ENCODE data around the gene PTPRU.

Gene PTPRU

DNA sequence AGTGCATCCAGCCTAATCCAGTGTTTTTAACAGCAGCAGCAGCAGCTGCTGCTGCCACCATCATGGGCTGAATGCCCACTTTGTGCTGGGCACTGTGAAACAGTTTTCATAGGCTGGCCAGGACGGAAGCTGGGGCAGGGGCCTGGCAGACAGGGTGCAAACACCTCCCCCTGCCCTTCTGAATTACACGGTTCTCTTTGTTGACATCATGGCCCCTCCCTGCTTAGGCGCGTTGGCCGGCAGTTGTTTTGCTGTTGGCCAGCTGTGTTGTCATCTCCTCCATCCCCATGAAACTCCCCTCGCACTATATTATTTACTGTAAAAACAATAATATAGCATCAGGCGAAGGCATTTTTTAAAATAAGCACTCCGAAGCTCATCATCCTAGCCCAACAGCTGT is 33.1 kb downstream of the PTPRU start:
- DNase-seq = no peak

DNA sequence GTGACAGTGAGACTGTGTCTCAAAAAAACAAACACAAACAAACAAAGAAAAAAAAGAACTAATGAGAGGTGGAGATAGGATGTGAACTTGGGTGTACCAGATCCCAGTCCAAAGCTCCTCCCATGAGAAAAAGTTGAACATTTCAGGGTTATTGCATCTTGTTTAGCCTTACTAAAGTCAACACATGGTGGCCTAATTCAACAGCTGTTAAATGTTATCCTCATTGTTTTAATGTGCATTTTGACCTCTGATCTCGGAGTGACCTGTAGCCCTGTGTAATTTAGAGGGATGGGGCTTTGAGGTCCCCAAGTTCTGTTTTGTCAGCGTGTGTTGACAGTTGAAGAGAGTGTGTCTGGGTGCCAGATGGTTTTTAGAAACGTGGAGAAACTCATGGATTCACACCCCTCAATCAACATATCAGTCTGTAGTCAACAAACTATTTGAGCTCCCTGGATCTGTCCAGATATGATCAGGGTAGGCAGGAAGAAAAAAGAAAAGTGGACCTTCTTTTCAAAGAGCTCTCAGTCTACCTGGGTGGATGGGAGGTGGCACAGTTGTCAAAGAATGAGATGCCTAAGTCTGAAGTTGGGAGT is 34.7 kb downstream of the PTPRU start:
- no peak for DNase-seq

DNA sequence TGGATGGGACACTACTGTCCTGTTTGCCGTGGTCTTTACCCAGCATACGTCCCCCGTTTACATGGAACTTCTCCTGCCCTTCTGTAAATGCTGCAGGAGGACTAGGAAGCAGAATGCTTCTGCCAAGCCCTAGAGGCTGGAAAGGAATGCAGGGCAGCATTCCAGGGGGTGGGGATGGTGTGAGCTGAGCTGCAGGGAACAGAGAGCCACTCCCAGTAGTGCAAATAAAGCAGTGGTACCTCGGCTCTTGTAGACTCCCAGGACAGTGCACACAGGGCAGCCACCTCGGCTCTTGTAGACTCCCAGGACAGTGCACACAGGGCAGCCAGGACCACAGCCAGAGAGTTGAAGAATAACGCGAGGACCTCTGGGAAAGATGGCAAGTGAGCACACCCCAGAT is 35.4 kb downstream of the PTPRU start:
- DNase-seq = no peak

DNA sequence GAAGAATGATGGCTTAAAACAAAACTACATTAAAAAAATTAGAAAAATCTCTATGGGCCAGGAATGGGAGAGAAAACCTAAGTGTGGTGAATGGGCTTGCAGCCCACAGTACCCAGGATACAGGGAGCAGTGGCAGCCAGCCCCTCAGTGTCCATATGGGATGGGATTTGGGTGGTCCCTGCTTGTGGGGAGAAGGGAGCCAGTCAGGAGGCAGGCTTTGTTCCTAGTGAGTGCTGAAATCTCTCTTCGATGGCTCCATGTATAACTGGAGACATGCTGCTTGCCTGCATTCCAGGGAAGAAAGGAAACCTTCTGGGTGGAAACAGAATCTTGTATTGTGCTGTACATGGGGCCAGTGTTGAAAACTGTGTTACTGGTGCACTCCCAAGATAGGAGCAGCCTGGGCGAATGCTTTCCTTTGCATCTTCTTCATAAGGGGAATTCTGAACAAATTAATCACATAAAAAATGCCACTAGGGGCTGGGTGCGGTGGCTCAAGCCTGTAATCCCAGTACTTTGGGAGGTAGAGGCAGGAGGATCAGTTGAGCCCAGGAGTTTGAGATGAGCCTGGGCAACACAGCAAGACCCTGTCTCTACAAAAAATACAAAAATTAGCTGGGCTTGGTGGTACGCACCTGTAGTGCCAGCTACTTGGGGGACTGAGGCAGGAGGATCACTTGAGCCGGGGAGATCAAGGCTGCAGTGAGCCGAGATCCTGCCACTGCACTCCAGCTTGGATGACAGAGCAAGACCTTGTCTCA is 36.0 kb downstream of the PTPRU start:
- DNase-seq = no peak

DNA sequence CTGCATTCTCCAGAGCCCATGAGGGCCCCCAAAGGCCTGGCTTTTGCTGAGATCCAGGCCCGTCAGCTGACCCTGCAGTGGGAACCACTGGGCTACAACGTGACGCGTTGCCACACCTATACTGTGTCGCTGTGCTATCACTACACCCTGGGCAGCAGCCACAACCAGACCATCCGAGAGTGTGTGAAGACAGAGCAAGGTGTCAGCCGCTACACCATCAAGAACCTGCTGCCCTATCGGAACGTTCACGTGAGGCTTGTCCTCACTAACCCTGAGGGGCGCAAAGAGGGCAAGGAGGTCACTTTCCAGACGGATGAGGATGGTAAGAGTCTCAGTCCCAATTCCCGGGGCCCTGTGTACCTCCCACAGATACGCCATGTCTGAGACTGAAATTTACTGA is 39.1 kb downstream of the PTPRU start:
- DNase-seq = no peak

DNA sequence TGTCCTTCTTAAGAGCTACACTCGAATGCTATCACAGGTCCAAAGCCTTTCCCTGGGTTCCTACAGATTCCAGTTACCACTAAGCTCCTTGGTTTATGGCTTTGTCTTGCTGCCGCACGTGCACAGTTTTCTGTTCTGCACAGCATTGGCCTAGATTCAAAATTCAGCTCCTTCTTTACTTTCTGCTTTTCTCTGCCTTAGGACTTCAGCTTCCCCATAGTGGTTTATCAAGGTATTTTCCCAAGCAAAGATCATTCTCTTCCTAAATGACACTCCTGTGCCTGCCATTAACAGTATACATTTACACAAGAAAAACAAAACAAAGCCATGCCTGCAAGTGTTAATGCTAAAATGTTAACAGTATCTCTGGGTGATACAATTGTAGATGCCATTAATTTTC is 41.8 kb downstream of the PTPRU start:
- DNase-seq = no peak

DNA sequence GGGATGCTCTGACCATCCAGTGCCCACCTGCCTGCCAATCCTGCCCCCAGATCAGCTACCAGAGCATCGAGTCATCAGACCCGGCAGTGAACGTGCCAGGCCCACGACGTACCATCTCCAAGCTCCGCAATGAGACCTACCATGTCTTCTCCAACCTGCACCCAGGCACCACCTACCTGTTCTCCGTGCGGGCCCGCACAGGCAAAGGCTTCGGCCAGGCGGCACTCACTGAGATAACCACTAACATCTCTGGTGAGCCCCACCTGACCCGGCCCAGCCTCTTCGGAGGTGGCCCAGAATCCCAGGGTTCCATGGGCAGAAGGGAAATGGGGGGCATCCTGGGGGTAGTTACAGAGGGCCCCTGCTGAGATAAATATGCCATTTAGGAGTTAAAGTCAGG is 43.1 kb downstream of the PTPRU start:
- no peak for DNase-seq

DNA sequence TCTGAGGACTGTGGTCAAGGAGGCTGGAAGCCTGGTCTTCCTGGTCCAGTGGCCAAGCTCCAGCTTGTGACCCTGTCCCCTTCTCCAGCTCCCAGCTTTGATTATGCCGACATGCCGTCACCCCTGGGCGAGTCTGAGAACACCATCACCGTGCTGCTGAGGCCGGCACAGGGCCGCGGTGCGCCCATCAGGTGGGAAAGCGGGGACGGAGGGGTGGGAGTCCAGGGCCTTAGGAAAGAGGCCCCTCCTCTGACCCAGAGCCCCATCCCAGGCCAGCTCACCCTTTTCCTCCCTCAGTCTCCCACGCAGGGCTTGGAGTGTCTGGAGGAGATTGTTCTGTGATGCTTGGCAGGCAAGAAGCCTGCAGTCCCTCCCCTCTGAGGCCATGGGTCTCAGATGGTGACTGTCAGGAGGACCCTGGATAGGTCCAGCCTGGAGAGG is 43.6 kb downstream of the PTPRU start:
- no peak for DNase-seq

DNA sequence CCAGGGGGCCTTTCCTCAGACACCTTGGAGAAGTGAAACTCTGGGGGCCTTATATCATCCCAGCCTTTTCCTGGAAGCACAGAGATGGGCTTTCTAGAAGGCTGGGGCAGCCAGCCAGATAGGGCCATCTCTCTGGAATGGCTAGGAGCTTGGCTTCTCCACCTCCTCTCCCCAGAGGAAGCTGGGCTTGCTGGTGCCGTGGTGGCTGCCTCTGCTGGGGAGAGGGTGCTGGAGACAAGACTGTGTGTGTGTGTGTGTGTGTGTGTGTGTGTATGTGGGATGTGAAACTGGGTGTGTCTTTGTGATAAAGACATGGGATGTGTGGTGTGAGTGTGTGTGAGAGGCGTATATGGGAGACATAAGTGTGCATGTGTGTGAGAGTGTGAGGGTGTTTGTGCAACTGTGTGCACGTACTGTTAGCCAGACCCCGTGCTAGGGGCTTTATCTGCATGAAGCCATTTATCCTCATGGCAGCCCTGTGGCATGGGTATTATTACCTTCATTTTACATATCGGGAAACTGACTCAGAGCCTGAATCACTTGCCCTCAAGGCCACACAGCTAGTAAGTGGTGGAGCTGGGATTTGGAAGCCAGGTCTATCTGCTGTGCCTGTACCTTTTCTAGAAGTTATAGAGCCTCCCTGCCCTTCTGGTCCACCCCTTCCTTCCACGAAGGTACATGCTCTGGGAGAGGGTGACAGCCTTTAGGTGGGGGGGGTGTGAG is 44.2 kb downstream of the PTPRU start:
- DNase-seq = no peak

DNA sequence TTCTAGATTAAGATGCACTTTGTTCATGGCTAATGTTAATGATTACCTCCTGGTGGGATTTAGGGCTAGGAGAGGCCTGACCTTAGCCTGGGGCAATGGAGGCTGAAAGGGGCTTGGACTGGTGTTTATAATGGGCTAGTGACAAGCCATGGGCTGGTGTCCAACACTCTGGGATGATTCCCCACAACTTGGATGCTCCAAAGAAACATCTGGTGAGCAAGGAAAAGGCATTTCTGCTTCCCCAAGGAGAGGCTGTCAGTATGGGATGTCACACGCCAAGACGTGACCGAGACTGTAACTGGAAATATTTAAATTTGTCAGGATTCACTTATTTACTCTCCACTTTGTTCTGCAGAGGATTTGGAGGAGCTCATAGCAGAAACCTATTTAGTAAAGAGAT is 45.2 kb downstream of the PTPRU start:
- no peak for DNase-seq

DNA sequence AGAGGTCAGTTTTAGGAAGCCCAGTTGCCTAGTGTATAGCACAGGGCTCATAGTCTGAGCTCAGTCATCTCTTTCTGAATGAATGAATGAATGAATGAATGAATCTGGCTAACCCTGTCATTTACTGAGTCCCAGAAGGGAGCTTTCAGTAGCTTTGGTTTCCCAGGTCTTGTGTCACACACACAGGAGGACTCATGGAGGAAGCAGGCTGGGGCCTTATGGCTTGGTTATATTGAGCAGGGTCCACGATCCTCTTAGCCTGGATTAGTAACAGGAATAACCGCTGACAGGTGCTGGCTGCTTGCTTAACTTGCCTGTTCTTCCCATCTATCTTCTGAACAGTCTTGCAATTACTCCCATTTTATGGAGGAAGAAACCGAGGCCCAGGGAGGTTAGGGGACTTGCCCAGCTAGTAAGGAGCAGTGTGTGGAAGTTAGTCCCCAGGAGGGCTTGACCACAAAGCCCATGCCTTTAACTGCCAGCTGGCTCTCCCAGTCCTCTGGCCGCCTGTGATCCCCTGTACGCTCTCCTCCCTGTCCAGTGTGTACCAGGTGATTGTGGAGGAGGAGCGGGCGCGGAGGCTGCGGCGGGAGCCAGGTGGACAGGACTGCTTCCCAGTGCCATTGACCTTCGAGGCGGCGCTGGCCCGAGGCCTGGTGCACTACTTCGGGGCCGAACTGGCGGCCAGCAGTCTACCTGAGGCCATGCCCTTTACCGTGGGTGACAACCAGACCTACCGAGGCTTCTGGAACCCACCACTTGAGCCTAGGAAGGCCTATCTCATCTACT is 46.0 kb downstream of the PTPRU start:
- no peak for DNase-seq

DNA sequence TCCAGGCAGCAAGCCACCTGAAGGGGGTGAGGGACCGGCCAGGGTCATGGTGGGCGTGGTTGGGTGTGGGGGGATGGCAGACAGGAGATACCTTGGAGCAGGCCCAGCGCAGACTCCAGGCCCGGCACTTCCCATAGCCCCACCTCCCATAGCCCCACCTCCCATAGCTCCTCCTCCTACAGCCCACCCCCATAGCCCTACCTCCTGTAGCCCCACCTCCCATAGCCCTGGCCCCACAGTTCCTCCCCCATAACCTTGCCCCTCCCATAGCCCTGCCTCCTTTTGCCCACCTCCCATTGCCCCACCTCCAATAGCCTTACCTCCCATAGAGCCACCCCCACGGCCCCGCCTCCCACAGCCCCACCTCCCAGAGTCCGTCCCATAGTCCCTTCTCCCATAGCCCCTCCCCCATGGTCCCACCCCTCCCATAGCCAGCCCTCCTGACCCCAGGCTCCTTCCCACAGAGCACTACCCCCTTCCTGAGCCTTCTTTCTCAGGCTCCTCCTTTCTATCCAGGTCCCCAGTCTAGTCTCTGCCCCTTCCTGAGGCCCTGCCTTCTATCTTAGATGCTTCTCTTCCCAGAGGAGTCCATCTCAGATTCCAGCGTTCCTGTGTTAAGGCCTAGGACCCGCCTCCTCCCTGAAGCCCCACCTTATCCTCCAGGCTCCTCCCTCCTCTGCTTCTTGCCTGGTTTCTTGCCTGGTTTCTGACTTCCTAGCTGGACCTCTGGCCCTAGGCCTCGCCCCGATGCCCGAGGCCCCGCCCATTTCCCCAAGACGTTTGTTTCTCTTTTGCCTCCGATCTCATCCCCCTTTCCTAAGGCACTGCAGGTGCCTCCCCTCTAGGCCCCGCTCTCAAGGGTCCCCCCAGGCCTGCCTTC is 46.8 kb downstream of the PTPRU start:
- DNase-seq = peak; percentile 45 to 65

DNA sequence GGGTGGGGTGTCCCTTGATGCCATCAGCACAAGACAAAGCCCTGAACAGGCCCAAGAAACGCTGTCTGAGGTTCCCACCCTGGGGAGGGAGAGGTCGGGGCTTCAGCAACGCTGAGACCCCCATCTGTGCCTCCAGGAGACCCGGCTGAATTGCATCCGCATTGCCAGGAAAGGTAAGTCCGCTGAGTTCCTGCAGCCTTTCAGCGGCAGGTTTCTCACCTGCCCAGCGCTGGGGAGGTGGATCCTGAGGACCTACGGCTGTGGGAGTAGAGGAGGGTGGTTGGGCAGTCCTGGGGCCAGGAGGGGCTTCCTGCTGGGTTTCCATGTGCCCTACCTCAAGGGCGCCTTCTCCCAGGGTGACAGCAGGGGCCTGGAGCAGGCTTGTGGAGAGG is 47.5 kb downstream of the PTPRU start:
- no peak for DNase-seq

DNA sequence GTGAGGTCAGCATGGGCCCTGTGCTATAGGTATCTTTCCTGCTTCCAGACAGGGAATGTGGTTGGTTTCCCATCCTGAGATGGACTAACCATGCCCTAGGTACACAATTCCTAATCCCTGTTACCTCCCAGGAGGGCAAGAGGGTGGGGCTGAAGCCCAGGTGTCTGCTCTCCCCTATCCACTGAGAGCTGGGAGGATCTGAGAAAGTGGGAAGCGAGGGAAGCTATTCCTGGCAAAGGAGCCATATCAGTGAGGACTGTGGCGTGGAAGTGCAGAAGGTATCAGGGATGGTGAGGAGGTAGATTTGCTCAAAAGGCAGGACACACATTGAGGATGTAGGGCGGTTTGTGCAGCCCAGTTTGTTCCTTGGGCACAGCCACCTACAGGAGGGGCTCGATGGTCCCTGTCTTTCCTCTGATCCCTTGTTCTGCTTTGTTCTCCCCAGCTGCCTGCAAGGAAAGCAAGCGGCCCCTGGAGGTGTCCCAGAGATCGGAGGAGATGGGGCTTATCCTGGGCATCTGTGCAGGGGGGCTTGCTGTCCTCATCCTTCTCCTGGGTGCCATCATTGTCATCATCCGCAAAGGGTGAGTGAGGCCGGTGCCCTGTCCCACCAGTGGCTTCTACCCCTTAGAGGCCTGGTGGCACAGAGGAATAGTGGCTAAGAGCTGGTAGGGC is 48.1 kb downstream of the PTPRU start:
- no peak for DNase-seq

DNA sequence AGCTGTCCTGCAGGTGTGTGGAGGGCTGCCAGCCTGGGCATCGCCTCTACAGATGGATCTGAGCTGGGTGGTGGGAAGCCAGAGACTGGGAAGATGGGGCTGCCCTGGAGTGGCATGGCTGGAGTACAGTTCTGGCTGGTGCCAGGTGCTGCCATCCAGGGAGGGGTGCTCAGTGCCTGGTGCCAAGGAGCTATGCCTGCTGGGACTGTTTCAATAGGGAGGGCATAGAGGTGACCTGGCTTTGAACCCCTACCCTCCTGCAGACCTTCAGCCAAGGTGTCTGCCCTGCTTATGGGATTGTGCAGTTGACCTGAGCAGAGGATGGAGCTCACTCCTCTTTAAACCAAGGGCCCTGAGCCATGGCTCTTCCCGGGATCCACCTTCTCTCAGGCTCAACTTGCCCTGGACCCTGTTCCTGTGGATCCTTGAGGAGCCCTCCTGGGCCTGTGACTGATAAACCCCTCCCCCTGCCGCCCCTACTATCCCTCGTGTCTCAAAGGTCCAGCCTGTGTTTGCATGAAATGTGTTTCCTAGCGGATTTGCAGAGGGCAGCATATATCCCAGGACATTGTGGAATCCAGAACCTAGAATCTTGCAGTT is 48.7 kb downstream of the PTPRU start:
- DNase-seq = no peak

DNA sequence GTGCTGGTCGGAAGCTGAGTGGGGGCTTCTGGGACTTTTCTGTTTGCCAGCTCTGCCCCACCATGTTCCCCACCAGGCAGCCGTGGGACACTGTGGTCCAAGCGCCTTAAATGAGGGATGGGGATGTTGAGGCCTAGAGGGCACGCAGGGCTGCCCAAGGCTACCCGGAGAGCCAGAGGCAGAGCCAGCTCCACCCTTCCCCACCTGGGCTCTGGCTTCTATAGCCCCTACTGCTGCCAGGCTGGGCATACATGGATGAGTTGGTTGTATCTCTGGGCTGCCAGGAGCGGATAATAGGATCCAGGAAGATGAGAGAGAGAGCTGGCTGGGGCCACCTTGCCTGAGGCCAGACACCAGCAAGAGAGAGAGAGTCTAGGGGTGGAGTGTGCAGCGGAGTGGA is 49.4 kb downstream of the PTPRU start:
- no peak for DNase-seq

DNA sequence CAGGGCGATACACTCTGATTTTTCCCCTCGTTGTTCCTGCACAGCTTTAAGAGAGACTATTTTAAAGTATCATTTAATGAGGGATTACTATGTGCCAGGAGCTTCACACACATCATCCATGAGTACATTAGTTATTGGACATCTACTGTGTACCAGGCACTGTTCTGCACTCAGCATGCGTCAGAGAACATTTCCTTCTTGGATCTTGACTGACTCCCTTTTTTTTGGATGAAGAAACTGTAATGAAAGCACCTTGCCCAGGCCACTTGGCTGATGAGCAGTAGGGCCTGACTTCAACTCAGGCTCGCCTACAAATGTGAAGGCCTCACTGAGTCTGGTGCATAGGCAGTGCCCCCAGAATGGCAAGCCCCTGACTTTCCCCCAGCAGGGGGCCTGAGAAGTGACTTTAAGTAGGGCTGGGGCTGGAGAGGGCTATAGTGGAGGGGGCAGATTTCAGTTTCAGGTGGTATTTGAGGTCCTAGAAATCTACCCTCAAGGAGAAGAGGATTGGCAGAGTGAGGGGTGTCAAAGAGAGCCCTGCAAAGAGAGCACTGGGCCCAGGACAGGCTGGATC is 50.0 kb downstream of the PTPRU start:
- DNase-seq = no peak

DNA sequence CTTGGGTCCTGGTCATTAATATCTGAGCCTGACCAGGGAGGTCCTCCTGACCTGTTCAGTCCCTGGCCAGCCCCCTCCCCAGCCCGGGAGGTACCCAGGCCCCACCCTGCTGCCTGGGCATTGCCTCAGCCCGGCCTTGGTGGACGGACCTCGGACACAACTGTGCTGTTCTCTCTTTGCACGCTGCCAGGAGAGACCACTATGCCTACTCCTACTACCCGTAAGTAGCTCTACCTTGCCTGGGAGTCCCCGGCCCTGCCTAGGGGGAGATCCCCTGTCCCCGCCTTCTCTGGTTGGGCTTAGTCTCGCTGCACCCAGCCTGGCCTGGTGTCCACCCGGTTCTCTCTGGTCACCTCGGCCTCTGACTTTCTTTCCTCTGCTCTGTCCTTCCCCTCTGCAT is 53.2 kb downstream of the PTPRU start:
- DNase-seq = no peak

DNA sequence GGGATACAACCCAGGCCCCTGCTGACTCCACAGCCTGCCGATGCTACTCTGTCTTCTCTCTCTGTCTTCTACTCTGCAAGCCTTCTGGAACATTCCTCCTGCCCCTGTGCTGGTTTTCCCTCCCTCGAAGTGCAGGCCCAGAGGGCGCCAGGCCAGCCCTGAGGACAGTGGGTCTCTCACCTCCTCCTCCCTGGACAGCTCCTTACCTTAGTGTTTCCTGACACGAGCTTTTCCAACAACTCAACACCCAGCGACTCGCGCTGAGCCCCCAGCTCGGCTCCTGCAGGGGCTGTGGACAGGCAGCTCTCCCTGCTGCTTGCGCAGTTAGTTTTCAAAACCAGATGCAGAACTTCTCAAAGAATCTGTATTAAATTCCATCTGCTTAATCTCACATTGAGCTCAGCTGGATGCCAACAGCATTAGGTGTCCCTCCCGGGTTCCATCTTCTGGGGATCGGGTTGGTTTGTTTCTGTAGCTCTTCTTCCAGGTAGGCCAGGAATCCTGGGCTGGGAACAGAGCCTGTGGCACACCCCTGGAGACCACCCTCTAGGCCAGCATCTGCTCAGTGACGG is 54.2 kb downstream of the PTPRU start:
- no peak for DNase-seq

DNA sequence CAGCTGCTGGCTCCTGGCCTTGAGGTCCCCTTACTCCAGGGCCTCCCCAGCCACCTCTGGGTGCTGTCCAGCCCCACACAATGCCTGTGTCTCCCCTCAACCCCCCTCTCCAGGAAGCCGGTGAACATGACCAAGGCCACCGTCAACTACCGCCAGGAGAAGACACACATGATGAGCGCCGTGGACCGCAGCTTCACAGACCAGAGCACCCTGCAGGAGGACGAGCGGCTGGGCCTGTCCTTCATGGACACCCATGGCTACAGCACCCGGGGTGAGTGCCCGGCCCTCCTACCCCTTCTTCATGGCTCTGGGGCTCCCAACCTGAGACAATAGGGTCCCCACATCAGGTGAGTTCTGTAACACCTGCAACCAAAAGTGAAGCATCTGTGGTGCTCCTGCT is 55.4 kb downstream of the PTPRU start:
- DNase-seq = no peak

DNA sequence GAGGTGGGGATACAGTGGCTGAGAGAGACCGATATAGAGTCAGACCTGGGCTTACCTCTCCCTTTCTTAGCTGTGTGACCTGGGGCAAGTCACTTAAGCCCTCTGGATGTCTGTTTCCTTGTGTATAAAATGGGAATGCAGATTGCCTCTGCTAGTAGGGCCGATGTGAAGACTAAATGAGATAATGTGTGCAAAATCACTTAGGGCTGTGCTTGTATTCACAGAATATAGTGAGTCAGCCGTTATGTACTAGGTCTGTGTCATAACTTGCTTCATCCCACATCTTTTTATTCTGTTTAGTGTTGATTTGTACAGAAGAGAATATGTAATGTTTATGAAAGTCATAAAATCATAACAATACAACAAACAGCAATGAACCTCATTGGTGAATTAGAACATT is 56.0 kb downstream of the PTPRU start:
- DNase-seq = no peak

Data from NCI-H526 (cell line).